ENCODE data around the gene SELPLG.

Gene SELPLG

DNA sequence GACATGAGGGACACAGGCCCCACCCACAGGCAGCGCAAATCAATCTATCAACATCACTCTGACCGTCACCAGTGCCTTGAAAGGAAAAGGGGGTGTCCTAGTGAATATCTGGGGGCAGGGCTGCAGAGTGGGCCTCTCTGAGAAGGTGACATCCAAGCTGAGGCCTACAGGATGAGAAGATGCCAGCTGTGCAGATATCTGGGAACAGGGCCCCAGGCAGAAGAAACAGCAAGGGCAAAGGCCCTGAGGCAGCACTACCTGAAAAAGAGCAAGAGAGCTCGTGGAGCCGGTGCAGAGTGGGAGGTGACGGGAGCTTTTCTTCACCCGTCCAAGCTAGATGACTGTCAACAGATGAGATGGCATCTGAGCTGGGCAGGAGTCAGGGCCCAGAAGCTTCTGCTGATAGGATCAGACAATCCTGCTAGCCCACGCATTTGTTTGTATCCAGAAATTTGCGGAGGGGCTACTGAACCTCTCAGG, 23.3 kb downstream of the SELPLG start:
- Histone ChIP-seq H3K27ac (ENCODE audit: low read depth, low read length, severe bottlenecking) (no peak overlapping the region), H3K4me1 (ENCODE audit: control insufficient read depth, insufficient read depth, low read length, poor library complexity, severe bottlenecking) (peaks cover 14% of the 10 kb centered on the region), H3K9me3 (ENCODE audit: control insufficient read depth, low read length) (no peaks in the 10 kb centered on the region), H3K4me3 (ENCODE audit: extremely low read depth, insufficient read depth, low read length, poor library complexity, severe bottlenecking) (no peak overlapping the region), H3K36me3 (ENCODE audit: control insufficient read depth, insufficient read depth, low read length) (no peaks in the 10 kb centered on the region)
- 89 to 97% methylated on average over 6 to 7 of the region's 8 CpGs for WGBS, 2 experiments (ENCODE audit: insufficient coverage in 2 of 2)

GRCh38 chr12:108609537-108610335, 24.0 kb downstream of the SELPLG start:
- Histone ChIP-seq H3K36me3 (ENCODE audit: control insufficient read depth, insufficient read depth, low read length) (no peaks in the 10 kb centered on the region), H3K4me1 (ENCODE audit: control insufficient read depth, insufficient read depth, low read length, poor library complexity, severe bottlenecking) (peaks cover 14% of the 10 kb centered on the region), H3K4me3 (ENCODE audit: extremely low read depth, insufficient read depth, low read length, poor library complexity, severe bottlenecking) (no peak overlapping the region), H3K27ac (ENCODE audit: low read depth, low read length, severe bottlenecking) (no peak overlapping the region), H3K9me3 (ENCODE audit: control insufficient read depth, low read length) (no peaks in the 10 kb centered on the region)
- WGBS, 2 experiments (ENCODE audit: insufficient coverage in 2 of 2), result 74 to 79% methylated on average over 14 to 16 of the region's 21 CpGs

DNA sequence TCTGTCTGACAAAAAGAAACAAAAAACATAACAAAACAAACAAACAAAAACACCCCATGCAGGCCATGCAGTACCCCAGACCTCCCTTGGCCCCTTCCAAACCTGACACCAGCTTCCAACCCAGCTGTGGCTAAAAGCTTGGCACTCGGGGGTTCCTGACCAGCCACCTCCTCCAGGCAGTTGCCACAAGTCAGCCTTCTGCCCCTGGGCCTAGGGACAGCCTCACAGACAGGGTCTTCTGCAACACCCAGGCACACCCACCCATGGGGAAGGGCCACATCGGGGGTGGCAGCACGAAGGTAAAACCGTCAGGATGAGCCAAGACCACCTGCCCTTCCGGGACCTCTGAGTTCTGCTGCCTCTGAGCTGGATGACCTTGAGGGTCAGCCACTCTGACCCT, 25.1 kb downstream of the SELPLG start:
- H3K36me3 ChIP-seq (ENCODE audit: control insufficient read depth, insufficient read depth, low read length), result no peaks in the 10 kb centered on the region
- 92 to 93% methylated on average over 5 of the region's 5 CpGs for WGBS, 2 experiments (ENCODE audit: insufficient coverage in 2 of 2)
- H3K9me3 ChIP-seq (ENCODE audit: control insufficient read depth, low read length), result no peaks in the 10 kb centered on the region
- H3K4me1 ChIP-seq (ENCODE audit: control insufficient read depth, insufficient read depth, low read length, poor library complexity, severe bottlenecking), result peaks cover 14% of the 10 kb centered on the region
- no peak overlapping the region for H3K27ac ChIP-seq (ENCODE audit: low read depth, low read length, severe bottlenecking)
- H3K4me3 ChIP-seq (ENCODE audit: extremely low read depth, insufficient read depth, low read length, poor library complexity, severe bottlenecking), result no peak overlapping the region

DNA sequence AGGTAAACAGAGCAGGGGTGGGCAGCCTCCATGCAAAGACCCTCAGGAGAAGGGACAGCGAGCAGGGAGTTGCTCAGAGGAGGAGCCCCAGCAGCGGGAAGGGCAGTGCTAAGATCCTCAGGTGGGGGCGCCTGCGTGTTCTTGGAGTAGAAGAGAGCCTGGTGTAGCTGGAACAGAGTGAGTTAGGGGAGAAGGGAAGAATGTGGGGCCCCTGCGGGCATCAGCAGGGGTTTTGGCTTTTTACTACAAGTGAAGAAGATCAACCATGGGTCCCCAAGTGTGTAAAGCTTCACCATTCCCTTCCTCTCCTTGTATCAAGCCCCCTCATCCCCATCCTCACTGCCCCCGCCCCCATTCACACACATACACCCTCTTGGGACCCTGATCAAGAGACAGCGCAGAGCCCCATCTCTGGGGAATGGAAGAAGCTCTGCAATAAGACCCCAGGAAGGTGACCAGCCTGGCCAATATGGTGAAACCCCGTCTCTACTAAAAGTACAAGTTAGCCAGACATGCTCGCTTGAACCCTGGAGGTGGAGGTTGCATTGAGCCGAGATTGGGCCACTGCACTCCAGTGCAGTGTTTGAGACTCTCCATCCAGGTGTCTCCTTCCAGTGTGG, 25.6 kb downstream of the SELPLG start:
- H3K9me3 ChIP-seq (ENCODE audit: control insufficient read depth, low read length), result no peaks in the 10 kb centered on the region
- no peak overlapping the region for H3K4me3 ChIP-seq (ENCODE audit: extremely low read depth, insufficient read depth, low read length, poor library complexity, severe bottlenecking)
- no peak overlapping the region for H3K27ac ChIP-seq (ENCODE audit: low read depth, low read length, severe bottlenecking)
- H3K4me1 ChIP-seq (ENCODE audit: control insufficient read depth, insufficient read depth, low read length, poor library complexity, severe bottlenecking), result peaks cover 13% of the 10 kb centered on the region
- H3K36me3 ChIP-seq (ENCODE audit: control insufficient read depth, insufficient read depth, low read length), result no peaks in the 10 kb centered on the region
- WGBS, 2 experiments (ENCODE audit: insufficient coverage in 2 of 2), result 85 to 91% methylated on average over 6 to 9 of the region's 10 CpGs

- Histone ChIP-seq H3K4me1 (ENCODE audit: control insufficient read depth, insufficient read depth, low read length, poor library complexity, severe bottlenecking) (peaks cover 9% of the 10 kb centered on the region), H3K27ac (ENCODE audit: low read depth, low read length, severe bottlenecking) (no peak overlapping the region), H3K36me3 (ENCODE audit: control insufficient read depth, insufficient read depth, low read length) (no peaks in the 10 kb centered on the region), H3K9me3 (ENCODE audit: control insufficient read depth, low read length) (no peaks in the 10 kb centered on the region), H3K4me3 (ENCODE audit: extremely low read depth, insufficient read depth, low read length, poor library complexity, severe bottlenecking) (no peak overlapping the region)
- 89 to 92% methylated on average over 8 to 9 of the region's 9 CpGs for WGBS, 2 experiments (ENCODE audit: insufficient coverage in 2 of 2)
Measured at GRCh38 chr12:108606492-108606891, 27.2 kb downstream of the SELPLG start.

DNA sequence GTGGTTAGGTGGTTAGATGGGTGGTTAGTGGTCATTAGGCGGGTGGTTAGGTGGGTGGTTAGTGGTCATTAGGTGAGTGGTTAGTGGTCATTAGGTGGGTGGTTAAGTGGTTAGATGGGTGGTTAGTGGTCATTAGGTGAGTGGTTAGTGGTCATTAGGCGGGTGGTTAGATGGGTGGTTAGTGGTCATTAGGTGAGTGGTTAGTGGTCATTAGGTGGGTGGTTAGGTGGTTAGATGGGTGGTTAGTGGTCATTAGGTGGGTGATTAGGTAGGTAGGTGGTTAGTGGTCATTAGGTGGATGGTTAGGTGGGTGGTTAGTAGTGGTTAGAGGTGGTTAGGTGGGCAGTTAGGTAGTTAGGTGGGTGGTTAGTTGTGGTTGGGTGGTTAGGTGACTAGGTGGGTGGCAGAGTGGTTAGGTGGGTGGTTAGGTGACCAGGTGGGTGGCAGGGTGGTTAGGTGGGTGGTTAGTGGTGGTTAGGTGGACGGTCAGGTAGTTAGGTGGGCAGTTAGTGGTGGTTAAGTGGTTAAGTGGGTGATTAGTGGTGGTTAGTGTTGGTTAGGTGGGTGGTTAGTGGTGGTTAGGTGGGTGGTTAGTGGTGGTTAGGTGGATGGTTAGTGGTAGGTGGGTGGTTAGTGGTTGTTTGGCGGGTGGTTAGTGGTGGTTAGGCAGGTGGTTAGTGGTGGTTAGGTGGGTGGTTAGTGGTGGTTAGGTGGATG, 27.8 kb downstream of the SELPLG start:
- Histone ChIP-seq H3K4me1 (ENCODE audit: control insufficient read depth, insufficient read depth, low read length, poor library complexity, severe bottlenecking) (peaks cover 9% of the 10 kb centered on the region), H3K9me3 (ENCODE audit: control insufficient read depth, low read length) (no peaks in the 10 kb centered on the region), H3K36me3 (ENCODE audit: control insufficient read depth, insufficient read depth, low read length) (no peaks in the 10 kb centered on the region), H3K27ac (ENCODE audit: low read depth, low read length, severe bottlenecking) (no peak overlapping the region), H3K4me3 (ENCODE audit: extremely low read depth, insufficient read depth, low read length, poor library complexity, severe bottlenecking) (no peak overlapping the region)
- 94 to 100% methylated on average over 3 to 4 of the region's 4 CpGs for WGBS, 2 experiments (ENCODE audit: insufficient coverage in 2 of 2)

DNA sequence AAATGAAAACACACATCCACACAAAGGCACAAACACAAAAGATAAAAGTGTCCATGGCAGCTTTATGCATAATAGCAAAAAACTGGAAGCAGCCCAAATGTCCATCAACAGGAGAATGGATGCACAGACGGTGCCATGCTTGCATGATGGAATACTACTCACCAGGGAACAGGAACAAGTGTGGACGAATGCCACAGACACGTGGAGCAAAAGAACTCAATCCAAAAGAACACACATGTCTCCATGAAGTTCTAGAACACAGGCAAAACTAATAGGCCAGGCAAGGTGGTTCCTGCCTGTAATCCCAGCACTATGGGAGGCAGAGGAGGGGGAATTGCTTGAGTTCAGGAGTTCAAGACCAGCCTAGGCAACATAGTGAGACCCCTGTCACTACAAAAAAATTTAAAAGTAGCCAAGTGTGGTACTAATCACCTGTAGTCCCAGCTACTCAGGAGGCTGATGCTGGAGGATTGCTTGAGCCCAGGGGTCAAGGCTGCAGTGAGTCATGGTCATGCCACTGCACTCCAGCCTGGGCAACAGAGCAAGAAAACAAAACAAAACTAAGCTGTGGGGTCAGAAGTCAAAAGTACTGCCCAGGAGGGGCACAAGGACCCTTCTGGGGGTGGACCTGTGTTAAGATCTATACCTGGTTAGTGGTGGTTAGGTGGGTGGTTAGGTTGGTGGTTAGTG, 28.5 kb downstream of the SELPLG start:
- Histone ChIP-seq H3K4me1 (ENCODE audit: control insufficient read depth, insufficient read depth, low read length, poor library complexity, severe bottlenecking) (peaks cover 7% of the 10 kb centered on the region), H3K27ac (ENCODE audit: low read depth, low read length, severe bottlenecking) (no peak overlapping the region), H3K4me3 (ENCODE audit: extremely low read depth, insufficient read depth, low read length, poor library complexity, severe bottlenecking) (no peak overlapping the region), H3K9me3 (ENCODE audit: control insufficient read depth, low read length) (no peaks in the 10 kb centered on the region), H3K36me3 (ENCODE audit: control insufficient read depth, insufficient read depth, low read length) (no peaks in the 10 kb centered on the region)
- 75 to 84% methylated on average over 1 to 3 of the region's 3 CpGs for WGBS, 2 experiments (ENCODE audit: insufficient coverage in 2 of 2)

DNA sequence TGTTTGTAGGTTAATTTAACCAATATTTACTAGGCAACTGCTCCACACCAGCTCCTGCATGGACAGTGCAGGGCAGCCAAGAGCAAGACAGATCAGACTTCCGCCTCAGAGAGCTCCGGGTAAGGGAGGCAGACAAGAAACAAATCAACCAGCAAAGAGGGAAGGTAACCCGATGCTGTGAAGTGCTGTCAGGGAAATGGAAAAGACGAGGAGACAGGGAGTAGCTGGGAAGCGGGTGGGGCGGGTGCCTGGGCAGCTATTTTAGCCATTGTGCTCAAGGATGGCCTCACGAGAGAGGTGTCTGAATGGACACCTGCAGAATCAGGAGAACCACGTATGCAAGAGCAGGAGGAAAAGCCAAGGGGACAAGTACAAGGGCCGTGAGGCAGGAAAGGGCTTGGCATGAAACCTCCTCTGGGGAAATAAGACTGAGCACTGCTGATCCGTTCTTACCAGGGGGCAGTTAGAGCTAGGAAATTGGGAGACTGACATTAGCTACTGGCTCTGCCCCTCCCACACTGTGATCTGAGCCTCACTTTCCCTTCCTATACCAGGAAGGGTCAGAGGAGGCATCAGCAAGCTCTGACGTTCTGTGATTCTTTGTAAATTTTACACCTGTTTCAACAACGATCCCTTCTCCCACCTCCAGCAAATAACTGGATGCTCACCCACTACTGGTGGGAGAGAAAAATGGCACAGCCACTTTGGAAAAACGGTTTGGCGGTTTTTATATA, 29.3 kb downstream of the SELPLG start:
- 64 to 66% methylated on average over 9 to 10 of the region's 14 CpGs for WGBS, 2 experiments (ENCODE audit: insufficient coverage in 2 of 2)
- Histone ChIP-seq H3K4me3 (ENCODE audit: extremely low read depth, insufficient read depth, low read length, poor library complexity, severe bottlenecking) (no peak overlapping the region), H3K27ac (ENCODE audit: low read depth, low read length, severe bottlenecking) (no peak overlapping the region), H3K4me1 (ENCODE audit: control insufficient read depth, insufficient read depth, low read length, poor library complexity, severe bottlenecking) (peaks cover 1% of the 10 kb centered on the region), H3K9me3 (ENCODE audit: control insufficient read depth, low read length) (no peaks in the 10 kb centered on the region), H3K36me3 (ENCODE audit: control insufficient read depth, insufficient read depth, low read length) (no peaks in the 10 kb centered on the region)

- Histone ChIP-seq H3K9me3 (ENCODE audit: control insufficient read depth, low read length) (no peaks in the 10 kb centered on the region), H3K4me3 (ENCODE audit: extremely low read depth, insufficient read depth, low read length, poor library complexity, severe bottlenecking) (no peak overlapping the region), H3K4me1 (ENCODE audit: control insufficient read depth, insufficient read depth, low read length, poor library complexity, severe bottlenecking) (no peaks in the 10 kb centered on the region), H3K27ac (ENCODE audit: low read depth, low read length, severe bottlenecking) (no peak overlapping the region), H3K36me3 (ENCODE audit: control insufficient read depth, insufficient read depth, low read length) (no peaks in the 10 kb centered on the region)
- WGBS, 2 experiments (ENCODE audit: insufficient coverage in 2 of 2), result 90 to 92% methylated on average over 4 of the region's 4 CpGs
Measured at GRCh38 chr12:108603743-108604142, 30.0 kb downstream of the SELPLG start.

All from mesodermal cell (in vitro differentiated cells).